NCI-H748 (cell line): ENCODE data around the gene GIMAP7.
"Not testable (repeated sequence)": the region's sequence is repeated elsewhere in the genome, so short reads cannot be mapped to it uniquely, and the experiment has no call there.

Source experiments
- DNase-seq: peaks from one replicate; lab custom pipeline; 2025; ENCODE audit not compliant: unreplicated experiment; lab: John Stamatoyannopoulos, UW

The GIMAP7 gene

DNA sequence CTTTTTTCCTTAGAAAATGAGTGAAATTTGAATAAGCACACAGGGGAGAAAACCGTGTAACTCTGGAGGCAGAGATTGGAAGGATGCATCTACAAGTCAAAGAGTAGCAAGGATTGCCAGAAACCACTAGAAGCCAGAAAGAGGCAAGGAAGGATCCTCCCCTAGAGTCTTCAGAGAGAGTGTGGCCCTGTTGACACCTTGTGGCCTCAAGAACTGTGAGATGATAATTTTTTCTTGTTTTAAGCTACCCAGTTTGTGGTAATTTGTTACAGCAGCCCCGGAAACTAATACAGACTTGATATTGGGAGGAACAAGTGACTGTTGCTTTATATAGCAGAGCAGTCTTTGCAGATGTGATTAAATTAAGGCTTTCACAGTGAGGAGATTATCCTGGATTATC is 3.6 kb upstream of the GIMAP7 start:
- DNase-seq: no peak

DNA sequence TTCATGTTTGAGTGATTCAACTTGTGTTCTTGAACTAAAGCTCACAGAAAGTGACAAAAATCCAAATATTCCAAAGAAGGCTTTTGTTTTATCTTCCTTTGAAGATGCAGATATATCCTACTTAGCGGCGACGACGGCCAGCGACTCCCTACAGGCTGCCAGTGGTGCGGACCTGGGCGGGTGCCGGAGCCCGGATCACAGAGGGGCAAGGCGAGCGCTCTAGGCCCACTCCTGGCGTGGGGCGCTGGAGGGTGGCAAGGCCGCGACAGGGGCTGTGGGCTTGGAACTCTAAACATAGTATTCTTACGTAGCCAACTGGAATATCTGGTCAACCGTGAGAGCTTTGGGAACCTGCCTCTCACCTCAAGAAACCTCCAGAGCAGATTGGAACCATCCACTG is 914 bp upstream of the GIMAP7 start:
- DNase-seq: no peak

GRCh38 chr7:150515248-150516147 is 826 bp downstream of the GIMAP7 start:
- DNase-seq: no peak

- no peak for DNase-seq
Observed at GRCh38 chr7:150516956-150517745, 2.5 kb downstream of the GIMAP7 start.

DNA sequence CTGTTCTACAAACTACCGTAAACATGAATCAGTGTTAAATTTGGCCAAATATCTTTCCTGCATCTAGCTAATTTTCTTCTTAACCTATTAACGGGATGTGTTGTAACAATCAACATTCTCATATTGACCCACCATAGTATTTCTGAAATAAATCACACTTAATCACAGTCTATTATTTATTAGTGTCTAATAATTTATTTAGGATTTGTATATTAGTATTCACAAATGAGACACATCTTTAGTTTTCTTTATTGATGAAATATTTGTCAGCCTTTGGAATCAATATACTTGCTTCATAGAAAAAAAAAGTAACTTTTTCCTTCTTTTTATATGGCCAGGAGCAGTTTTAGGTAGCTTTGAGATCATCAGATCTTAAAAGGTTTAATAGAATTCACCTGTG is 4.6 kb downstream of the GIMAP7 start:
- no peak for DNase-seq

- DNase-seq: no peak
Observed at GRCh38 chr7:150520145-150520544, 5.5 kb downstream of the GIMAP7 start.

DNA sequence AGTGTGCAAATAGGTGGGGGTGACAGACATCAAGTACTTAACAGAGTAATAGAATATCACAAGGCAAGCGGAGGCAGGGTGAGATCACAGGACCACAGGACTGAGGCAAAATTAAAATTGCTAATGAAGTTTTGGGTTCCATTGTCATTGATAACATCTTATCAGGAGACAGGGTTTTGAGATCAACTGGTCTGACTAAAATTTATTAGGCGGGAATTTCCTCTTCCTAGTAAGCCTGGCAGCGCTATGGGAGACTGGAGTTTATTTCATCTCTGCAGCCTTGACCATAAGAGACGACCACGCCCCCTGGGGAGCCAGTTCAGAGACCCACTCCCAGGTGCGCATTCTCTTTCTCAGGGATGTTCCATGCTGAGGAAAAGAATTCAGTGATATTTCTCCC is 8.3 kb downstream of the GIMAP7 start:
- not testable (repeated sequence) for DNase-seq

- DNase-seq: no peak
Observed at GRCh38 chr7:150524018-150524417, 9.3 kb downstream of the GIMAP7 start.

DNA sequence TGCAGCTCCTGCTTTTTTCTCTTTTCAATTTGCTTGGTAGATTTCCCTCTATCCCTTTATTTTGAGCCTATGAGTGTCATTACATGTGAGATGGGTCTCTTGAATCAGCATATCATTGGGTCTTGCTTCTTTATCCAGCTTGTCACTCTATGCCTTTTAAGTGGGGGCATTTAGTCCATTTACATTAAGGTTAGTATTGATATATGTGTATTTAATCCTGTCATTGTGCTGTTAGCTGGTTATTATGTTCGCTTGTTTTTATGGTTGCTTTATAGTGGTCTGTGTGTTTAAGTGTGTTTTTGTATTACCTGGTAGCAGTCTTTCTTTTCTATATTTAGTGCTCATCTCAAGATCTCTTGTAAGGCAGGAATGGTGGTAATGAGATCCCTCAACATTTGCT is 17.0 kb downstream of the GIMAP7 start:
- no peak for DNase-seq

DNA sequence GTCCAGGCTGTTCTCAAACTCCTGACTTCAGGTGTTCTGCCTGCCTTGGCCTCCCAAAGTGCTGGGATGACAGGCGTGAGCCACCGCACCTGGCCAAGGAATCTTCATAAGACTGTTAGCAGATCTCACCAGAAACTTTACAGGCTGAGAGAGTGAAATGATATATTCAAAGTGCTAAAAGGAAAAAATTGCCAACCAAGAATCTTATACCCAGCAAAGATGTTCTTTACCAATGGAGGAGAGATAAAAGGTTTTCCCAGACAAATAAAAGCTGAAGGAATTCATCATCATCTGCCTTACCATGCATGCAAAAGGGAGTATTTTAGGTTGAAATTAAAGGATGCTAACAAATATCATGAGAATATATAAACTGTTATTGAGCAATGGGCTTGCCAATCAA is 23.6 kb downstream of the GIMAP7 start:
- DNase-seq: no peak

DNA sequence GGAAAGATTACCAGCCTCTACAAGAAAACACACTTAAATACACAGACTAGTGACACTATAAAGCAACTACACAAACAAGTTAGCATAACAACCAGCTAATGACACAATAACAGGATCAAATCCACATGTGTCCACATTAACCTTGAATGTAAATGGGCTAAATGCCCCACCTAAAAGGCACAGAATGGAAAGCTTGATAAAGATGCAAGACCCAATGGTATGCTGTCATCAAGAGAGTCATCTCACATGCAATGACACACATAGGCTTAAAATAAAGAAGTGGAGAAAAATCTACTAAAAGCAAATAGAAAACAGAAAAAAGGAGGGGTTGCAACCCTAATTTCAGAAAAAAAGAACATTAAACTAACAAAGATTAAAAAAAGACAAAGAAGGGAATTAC is 38.5 kb downstream of the GIMAP7 start:
- no peak for DNase-seq

DNA sequence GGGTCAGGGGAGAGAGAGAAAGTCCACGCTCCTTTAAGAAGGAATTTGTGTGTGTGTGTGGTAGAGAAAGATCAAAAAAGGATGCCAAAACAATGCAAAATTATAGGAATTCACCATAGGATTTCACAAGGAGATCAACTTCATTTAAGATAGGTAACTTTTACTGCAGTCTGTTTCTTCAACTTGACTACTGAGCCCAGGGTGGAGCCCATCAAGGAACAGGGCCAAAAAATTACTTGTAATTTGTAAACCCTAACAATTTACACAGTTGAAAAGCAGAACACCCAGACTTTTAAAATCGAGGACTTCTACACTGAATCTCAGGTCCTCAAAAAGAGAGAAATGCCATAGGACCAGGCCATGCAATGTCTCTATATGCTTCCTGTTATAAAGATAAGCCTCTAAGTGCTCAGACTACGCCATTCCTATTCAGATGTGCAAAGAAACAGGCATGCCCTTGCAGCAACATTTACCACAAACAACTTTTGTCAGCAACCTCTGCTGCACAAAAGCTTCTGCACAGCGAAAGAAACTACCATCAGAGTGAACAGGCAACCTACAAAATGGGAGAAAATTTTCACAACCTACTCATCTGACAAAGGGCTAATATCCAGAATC is 42.0 kb downstream of the GIMAP7 start:
- DNase-seq: no peak

GRCh38 chr7:150560486-150560885 is 45.8 kb downstream of the GIMAP7 start:
- no peak for DNase-seq

GRCh38 chr7:150562919-150563318 is 48.2 kb downstream of the GIMAP7 start:
- no peak for DNase-seq

- DNase-seq: no peak
Observed at GRCh38 chr7:150564006-150564405, 49.3 kb downstream of the GIMAP7 start.

DNA sequence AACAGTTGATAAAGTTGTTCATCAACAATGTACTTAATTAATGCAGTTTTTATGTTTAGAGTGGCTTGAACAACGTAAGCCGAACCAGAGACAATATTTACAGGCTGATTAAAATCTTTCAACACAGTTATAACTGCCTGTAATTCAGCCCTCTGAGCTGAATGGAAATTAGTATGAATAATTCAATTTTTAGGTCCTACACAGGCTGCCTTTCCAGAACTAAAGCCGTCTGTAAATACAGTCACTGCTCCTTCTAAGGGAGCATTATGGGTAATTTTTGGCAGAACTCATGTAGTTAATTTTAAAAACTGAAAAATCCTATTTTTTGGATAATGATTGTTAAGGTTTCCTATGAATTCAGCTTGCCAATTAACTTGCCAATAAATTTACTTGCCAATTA is 49.9 kb downstream of the GIMAP7 start:
- no peak for DNase-seq

DNA sequence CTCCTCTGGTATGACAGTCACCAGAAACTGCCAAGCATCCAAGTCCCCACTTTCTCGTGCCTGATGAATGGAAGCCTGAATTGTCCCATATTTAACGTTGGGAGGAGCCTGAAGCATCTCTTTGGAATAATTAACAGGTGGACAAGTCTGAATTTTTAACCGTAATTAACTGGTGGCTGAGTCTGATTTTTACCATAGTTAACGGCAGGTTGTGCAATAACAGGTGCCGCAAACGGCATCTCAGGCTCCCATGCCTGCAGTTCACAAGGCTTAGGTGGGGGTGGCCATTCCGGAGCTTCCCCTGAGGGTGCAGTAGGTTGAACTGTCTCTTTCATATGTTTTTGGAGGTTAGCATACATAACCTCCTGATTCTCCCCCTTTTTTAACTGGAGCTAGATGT is 50.6 kb downstream of the GIMAP7 start:
- no peak for DNase-seq

DNA sequence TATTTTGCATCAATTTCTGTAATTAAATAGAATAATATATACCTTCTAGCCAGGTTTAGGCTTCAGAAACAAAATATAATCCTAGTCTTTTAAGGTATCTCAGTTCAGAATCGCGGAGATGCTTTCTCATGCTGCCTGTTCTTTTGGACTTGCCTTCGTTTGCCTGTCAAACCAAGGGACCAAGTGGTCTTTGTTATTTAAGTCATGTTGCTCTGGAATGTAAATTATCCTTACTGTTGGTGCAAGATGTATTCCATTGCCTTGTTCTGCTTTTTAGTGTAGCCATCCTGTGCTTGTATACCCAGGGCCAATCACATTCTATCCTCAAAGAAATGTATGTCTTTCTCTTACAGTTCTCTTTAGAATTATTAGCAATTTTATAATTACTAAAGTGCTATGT is 51.5 kb downstream of the GIMAP7 start:
- DNase-seq: no peak

DNA sequence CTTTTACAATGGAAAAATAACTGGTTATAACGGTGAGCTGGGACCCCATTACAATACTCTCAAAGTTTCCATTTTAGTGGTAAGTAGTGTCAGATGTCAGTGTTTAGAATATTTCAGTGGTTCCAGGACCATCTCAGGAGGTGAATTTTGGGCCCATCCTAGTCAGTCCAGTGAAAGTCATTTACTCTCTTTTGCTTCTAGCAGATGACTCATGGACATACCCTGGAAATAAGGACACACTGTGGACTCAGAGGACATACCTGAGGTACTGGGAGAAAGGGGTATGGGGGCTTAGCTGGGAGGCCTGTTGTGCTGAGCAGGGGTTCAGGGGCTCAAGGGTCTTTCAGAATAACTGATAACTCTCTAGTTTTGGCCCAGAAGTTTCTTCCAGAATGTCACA is 51.9 kb downstream of the GIMAP7 start:
- DNase-seq: no peak

GRCh38 chr7:150567169-150567568 is 52.5 kb downstream of the GIMAP7 start, which contains the start of gene GIMAP4:
GIMAP4 (plus strand) TSS chr7:150567390; CDS start chr7:150569902, 2,512 bp downstream.
- no peak for DNase-seq

- no peak for DNase-seq
Observed at GRCh38 chr7:150567871-150568301, 53.2 kb downstream of the GIMAP7 start.

- DNase-seq: no peak
Observed at GRCh38 chr7:150568714-150569113, 54.0 kb downstream of the GIMAP7 start.
